Osteoblast (primary cell): ENCODE data around the gene FBXW7. TPM values are rescaled to one million over a fixed set of nuclear protein-coding genes. Genes with fewer than 3 reads are reported as not detected.

ENCODE experiments used
- DNase-seq: peaks from one replicate; pipeline ENCODE4 v3.0.0; 2011; ENCODE audit warnings: low spot score, mixed read lengths; ENCODE audit not compliant: insufficient read length; ENCODE audit errors: missing footprints
- H2AFZ ChIP-seq: 2 replicates; pipeline ENCODE4 v1.6.0; 2011; ENCODE audit warnings: mild to moderate bottlenecking, low read length
- H3K27ac ChIP-seq: 2 replicates; pipeline ENCODE4 v1.5.1; 2011; ENCODE audit warnings: mild to moderate bottlenecking, low read depth, low read length, moderate library complexity
- H3K27me3 ChIP-seq: 2 replicates; pipeline ENCODE4 v1.6.0; 2012; ENCODE audit warnings: mild to moderate bottlenecking, control low read depth, inconsistent platforms, low read length, moderate library complexity; ENCODE audit not compliant: insufficient read depth
- H3K36me3 ChIP-seq: 2 replicates; pipeline ENCODE4 v1.5.1; 2011; ENCODE audit warnings: mild to moderate bottlenecking, low read length, control low read depth, moderate library complexity; ENCODE audit not compliant: insufficient read depth
- H3K4me1 ChIP-seq: 2 replicates; pipeline ENCODE4 v1.5.1; 2011; ENCODE audit warnings: mild to moderate bottlenecking, low read length, control low read depth, moderate library complexity; ENCODE audit not compliant: insufficient read depth
- H3K4me2 ChIP-seq: 2 replicates; pipeline ENCODE4 v1.6.0; 2011; ENCODE audit warnings: mild to moderate bottlenecking, low read length; ENCODE audit not compliant: insufficient read depth
- H3K4me3 ChIP-seq: fragments of 200-600 bp; sonication (generic); 3 replicates; pipeline ENCODE4 v1.5.1; 2012; ENCODE audit warnings: mild to moderate bottlenecking, low read length, inconsistent platforms; ENCODE audit not compliant: insufficient read depth
- H3K79me2 ChIP-seq: 2 replicates; pipeline ENCODE4 v1.6.0; 2012; ENCODE audit warnings: mild to moderate bottlenecking, low read length, control low read depth, inconsistent platforms; ENCODE audit not compliant: insufficient read depth
- H3K9me3 ChIP-seq: 2 replicates; pipeline ENCODE4 v1.5.1; 2011; ENCODE audit warnings: low read depth, low read length, control low read depth
- H4K20me1 ChIP-seq: 2 replicates; pipeline ENCODE4 v1.6.0; 2012; ENCODE audit warnings: mild to moderate bottlenecking, low read length, control low read depth; ENCODE audit not compliant: insufficient read depth
- CTCF ChIP-seq: IDR thresholded peaks from 2 replicates; pipeline ENCODE4 v1.5.1; 2011; ENCODE audit warnings: mild to moderate bottlenecking, low read depth, low read length, moderate library complexity; ENCODE audit errors: extremely low read depth
- total RNA-seq: library from RNA; depleted of rRNA; stranded (reverse); fragments of >200 nt; gene quantifications from 2 replicates; pipeline ENCODE4 v1.2.3, GENCODE V29; 2012

Gene FBXW7
- total RNA-seq, 1 donor, result 74.9 TPM

DNA sequence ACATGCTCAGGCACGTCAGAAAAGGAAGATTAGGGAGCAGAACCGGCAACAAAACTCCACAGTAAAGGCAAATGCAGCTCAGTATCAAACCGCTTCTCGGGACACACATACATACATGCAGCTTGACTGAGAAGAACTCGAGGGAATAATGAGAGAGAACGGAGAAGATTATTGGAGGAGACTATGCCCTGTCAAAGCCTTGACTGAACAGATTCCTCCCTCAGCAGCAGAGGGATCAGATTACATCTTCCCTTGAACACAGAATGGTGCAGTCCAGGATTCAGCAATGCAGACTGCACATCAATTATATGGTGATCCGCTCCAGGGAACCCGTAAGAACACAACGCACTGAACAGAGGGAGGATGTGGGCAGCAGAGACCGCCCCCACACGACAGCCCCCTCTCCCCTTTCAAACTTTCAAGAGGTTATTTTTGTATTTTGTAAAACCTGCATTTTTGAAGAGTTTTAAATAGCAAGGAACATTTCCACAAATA, 183.2 kb downstream of the FBXW7 start:
- peak; percentile 29 for DNase-seq
- peak overlapping the region; percentile 80 for H3K4me3 ChIP-seq
- H3K36me3 ChIP-seq, result no peaks in the 10 kb centered on the region
- no peak for TF ChIP-seq CTCF
- H3K9me3 ChIP-seq, result no peaks in the 10 kb centered on the region
- peak overlapping the region; percentile 99 for H3K4me2 ChIP-seq
- no peaks in the 10 kb centered on the region for H3K27me3 ChIP-seq
- H2AFZ ChIP-seq, result peak overlapping the region; percentile 74
- no peaks in the 10 kb centered on the region for H4K20me1 ChIP-seq
- H3K79me2 ChIP-seq, result peaks cover 4% of the 10 kb centered on the region
- peak overlapping the region; percentile 90 for H3K27ac ChIP-seq
- H3K4me1 ChIP-seq, result peaks cover 36% of the 10 kb centered on the region

- Histone ChIP-seq H3K36me3 (no peaks in the 10 kb centered on the region), H4K20me1 (no peaks in the 10 kb centered on the region), H3K4me1 (peaks cover 31% of the 10 kb centered on the region), H3K4me2 (peak overlapping the region; percentile 99), H3K27me3 (no peaks in the 10 kb centered on the region), H3K79me2 (peaks cover 4% of the 10 kb centered on the region), H3K27ac (peak overlapping the region; percentile 90), H3K9me3 (no peaks in the 10 kb centered on the region), H3K4me3 (peak overlapping the region; percentile 80), H2AFZ (peak overlapping the region; percentile 74)
- no peak for TF ChIP-seq CTCF
- no peak for DNase-seq
Measured at GRCh38 chr4:152352215-152352614, 183.7 kb downstream of the FBXW7 start.

DNA sequence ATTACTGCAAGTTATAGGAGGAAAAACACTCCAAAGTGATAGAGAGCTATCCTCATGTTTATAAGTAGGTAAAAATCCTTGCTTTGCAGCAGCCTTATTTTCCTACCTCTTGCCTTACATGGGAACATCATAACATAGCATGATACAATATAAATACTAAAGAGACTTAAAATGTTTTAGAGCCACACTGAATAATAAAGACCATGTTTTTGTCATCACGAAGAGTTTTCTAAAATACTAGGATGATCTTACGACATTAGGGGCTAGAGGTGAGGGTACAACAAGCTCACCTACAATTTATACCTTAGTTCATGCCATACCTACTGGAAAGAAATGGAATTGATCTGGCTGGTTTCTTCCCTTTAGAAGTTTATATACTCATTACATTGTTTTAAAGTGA, 184.8 kb downstream of the FBXW7 start:
- Histone ChIP-seq H3K79me2 (peaks cover 4% of the 10 kb centered on the region), H3K4me2 (peak overlapping the region; percentile 99), H3K27me3 (no peaks in the 10 kb centered on the region), H3K36me3 (no peaks in the 10 kb centered on the region), H3K4me3 (peak overlapping the region; percentile 28), H3K27ac (no peak overlapping the region), H2AFZ (no peak overlapping the region), H3K9me3 (no peaks in the 10 kb centered on the region), H4K20me1 (no peaks in the 10 kb centered on the region), H3K4me1 (peaks cover 20% of the 10 kb centered on the region)
- DNase-seq, result no peak
- TF ChIP-seq CTCF, result no peak

GRCh38 chr4:152348670-152349069, 187.2 kb downstream of the FBXW7 start:
- H2AFZ ChIP-seq, result no peak overlapping the region
- no peak overlapping the region for H3K4me3 ChIP-seq
- peak; percentile 17 for TF ChIP-seq CTCF
- peaks cover 20% of the 10 kb centered on the region for H3K4me1 ChIP-seq
- H3K27ac ChIP-seq, result no peak overlapping the region
- no peaks in the 10 kb centered on the region for H4K20me1 ChIP-seq
- no peaks in the 10 kb centered on the region for H3K36me3 ChIP-seq
- H3K4me2 ChIP-seq, result no peak overlapping the region
- DNase-seq, result no peak
- H3K27me3 ChIP-seq, result no peaks in the 10 kb centered on the region
- H3K79me2 ChIP-seq, result peaks cover 4% of the 10 kb centered on the region
- no peaks in the 10 kb centered on the region for H3K9me3 ChIP-seq
